Tibial nerve (tissue), 4 donors: ENCODE data around the gene PLA2G4D. TPM values are rescaled to one million over a fixed set of nuclear protein-coding genes. Genes with fewer than 3 reads are reported as not detected.

ENCODE experiments used
- DNase-seq, 2 donors: peaks; one replicate each; pipeline ENCODE4 v3.0.0-alpha.2; 2019; ENCODE audit warnings: low spot score in 2 of 2
- H3K27ac ChIP-seq, 4 donors: fragments of 200-600 bp; sonication (generic) in 3 of 4; one replicate each; pipeline ENCODE4 v1.5.1; 2017 to 2019; ENCODE audit warnings: mild to moderate bottlenecking in 1 of 4
- H3K27me3 ChIP-seq, 2 donors: fragments of 200-600 bp; sonication (generic) in 1 of 2; one replicate each; pipeline versions ENCODE4 v1.5.1 to v1.6.0; 2017 to 2019
- H3K36me3 ChIP-seq, 3 donors: fragments of 200-600 bp; sonication (generic); one replicate each; pipeline ENCODE4 v1.5.1; 2018 to 2019
- H3K4me1 ChIP-seq, 4 donors: fragments of 200-600 bp; sonication (generic) in 3 of 4; one replicate each; pipeline ENCODE4 v1.5.1; 2017 to 2019
- H3K4me3 ChIP-seq, 4 donors: fragments of 200-600 bp; sonication (generic) in 3 of 4; one replicate each; pipeline ENCODE4 v1.5.1; 2017 to 2019; ENCODE audit warnings: mild to moderate bottlenecking in 1 of 4, moderate library complexity in 1 of 4
- H3K9me3 ChIP-seq, 4 donors: fragments of 200-600 bp; sonication (generic) in 3 of 4; one replicate each; pipeline ENCODE4 v1.5.1; 2017 to 2019
- CTCF ChIP-seq, 5 experiments: fragments of 200-600 bp in 3 of 5; fragments of 450-650 bp in 2 of 5; sonication (generic) in 3 of 5; IDR thresholded peaks; one replicate each; pipeline ENCODE4 v1.5.1; 2016 to 2019; ENCODE audit warnings: antibody characterized with exemption in 5 of 5, mild to moderate bottlenecking in 3 of 5, moderate library complexity in 2 of 5
- EP300 ChIP-seq, 2 donors: sonication (generic); formaldehyde crosslinking; IDR thresholded peaks; one replicate each; pipeline ENCODE4 v1.6.1; 2017; ENCODE audit warnings: antibody characterized with exemption in 2 of 2, mild to moderate bottlenecking in 1 of 2
- POLR2A ChIP-seq, 2 donors: fragments of 450-650 bp; IDR thresholded peaks; one replicate each; pipeline ENCODE4 v1.6.1; 2017; ENCODE audit warnings: antibody characterized with exemption in 2 of 2, mild to moderate bottlenecking in 2 of 2, moderate library complexity in 2 of 2
- WGBS, 2 donors: methylation state at CpG; one replicate each; pipeline ENCODE4 v1.1.5; 2018; 5-methylcytosine and 5-hydroxymethylcytosine counted together
- total RNA-seq, 4 donors: library from RNA; depleted of rRNA; stranded (reverse); fragments of >200 nt; gene quantifications; one replicate each; pipeline ENCODE4 v1.1.0, GENCODE V29; 2016

PLA2G4D gene
- total RNA-seq, 4 donors from 2014 or later = not detected

- Histone ChIP-seq H3K4me1 (no peaks in the 10 kb centered on the region), H3K27me3 (no peaks in the 10 kb centered on the region), H3K27ac (no peak overlapping the region), H3K4me3 (no peak overlapping the region), H3K9me3 (no peaks in the 10 kb centered on the region), H3K36me3 (no peaks in the 10 kb centered on the region)
- no peak for TF ChIP-seq EP300 (IDR thresholded peaks at IDR 0.05)
- no peak for TF ChIP-seq POLR2A (IDR thresholded peaks at IDR 0.05)
- no peak for TF ChIP-seq CTCF (IDR thresholded peaks at IDR 0.05)
- no peak for DNase-seq
- 95% methylated on average over 2 of the region's 2 CpGs for WGBS, 2 donors
These were observed 47.8 kb downstream of the PLA2G4D start for GRCh38 chr15:42046597-42046996.

GRCh38 chr15:42045211-42045615 lies 49.1 kb downstream of the PLA2G4D start:
- H3K27me3 ChIP-seq = no peaks in the 10 kb centered on the region
- no peaks in the 10 kb centered on the region for H3K36me3 ChIP-seq
- no peak for TF ChIP-seq POLR2A (IDR thresholded peaks at IDR 0.05)
- no peak for TF ChIP-seq CTCF (IDR thresholded peaks at IDR 0.05)
- TF ChIP-seq EP300 (IDR thresholded peaks at IDR 0.05) = no peak
- WGBS, 2 donors = 43 to 50% methylated on average over 8 of the region's 8 CpGs
- DNase-seq = no peak
- H3K9me3 ChIP-seq = no peaks in the 10 kb centered on the region
- no peak overlapping the region for H3K27ac ChIP-seq
- no peak overlapping the region for H3K4me3 ChIP-seq
- no peaks in the 10 kb centered on the region for H3K4me1 ChIP-seq

GRCh38 chr15:42042602-42043400 lies 51.6 kb downstream of the PLA2G4D start:
- Histone ChIP-seq H3K36me3 (no peaks in the 10 kb centered on the region), H3K9me3 (no peaks in the 10 kb centered on the region), H3K4me3 (no peak overlapping the region), H3K27me3 (no peaks in the 10 kb centered on the region), H3K27ac (no peak overlapping the region), H3K4me1 (no peaks in the 10 kb centered on the region)
- TF ChIP-seq CTCF (IDR thresholded peaks at IDR 0.05) = no peak
- no peak for TF ChIP-seq POLR2A (IDR thresholded peaks at IDR 0.05)
- TF ChIP-seq EP300 (IDR thresholded peaks at IDR 0.05) = no peak
- no peak for DNase-seq
- 80 to 81% methylated on average over 5 of the region's 5 CpGs for WGBS, 2 donors

DNA sequence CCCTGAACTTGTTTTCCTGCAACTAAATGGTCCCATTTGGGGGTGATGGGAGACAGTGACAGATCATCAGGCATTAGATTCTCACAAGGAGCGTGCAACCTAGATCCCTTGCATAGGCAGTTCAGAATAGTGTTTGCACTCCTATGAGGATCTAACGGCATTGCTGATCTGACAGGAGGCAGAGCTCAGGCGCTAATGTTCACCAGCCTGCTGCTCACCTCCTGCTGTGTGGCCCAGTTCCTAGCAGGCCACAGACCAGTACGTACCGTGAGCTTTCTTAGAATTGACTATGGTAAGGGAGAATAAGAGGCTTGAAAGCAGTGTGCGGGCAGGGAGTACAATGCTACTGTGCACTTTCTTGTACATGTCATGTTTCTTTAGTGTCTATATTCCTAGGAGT lies 56.0 kb downstream of the PLA2G4D start:
- Histone ChIP-seq H3K36me3 (no peaks in the 10 kb centered on the region), H3K4me3 (no peak overlapping the region), H3K27me3 (no peaks in the 10 kb centered on the region), H3K9me3 (no peaks in the 10 kb centered on the region), H3K4me1 (no peaks in the 10 kb centered on the region), H3K27ac (no peak overlapping the region)
- TF ChIP-seq CTCF (IDR thresholded peaks at IDR 0.05) (no peak), POLR2A (IDR thresholded peaks at IDR 0.05) (no peak), EP300 (IDR thresholded peaks at IDR 0.05) (no peak)
- 91 to 94% methylated on average over 6 of the region's 6 CpGs for WGBS, 2 donors
- no peak for DNase-seq

GRCh38 chr15:42037656-42038055 lies 56.7 kb downstream of the PLA2G4D start:
- no peak for TF ChIP-seq EP300 (IDR thresholded peaks at IDR 0.05)
- TF ChIP-seq POLR2A (IDR thresholded peaks at IDR 0.05) = no peak
- no peak for TF ChIP-seq CTCF (IDR thresholded peaks at IDR 0.05)
- no peaks in the 10 kb centered on the region for H3K36me3 ChIP-seq

More at GRCh38 chr15:42037656-42038055, 56.7 kb downstream of the PLA2G4D start:
- no peak for DNase-seq
- WGBS, 2 donors = 57 to 67% methylated on average over 8 of the region's 8 CpGs
- H3K9me3 ChIP-seq = no peaks in the 10 kb centered on the region
- H3K4me3 ChIP-seq = no peak overlapping the region
- no peaks in the 10 kb centered on the region for H3K27me3 ChIP-seq
- no peaks in the 10 kb centered on the region for H3K4me1 ChIP-seq
- H3K27ac ChIP-seq = no peak overlapping the region
